Mesothelial cell of epicardium (in vitro differentiated cells): ENCODE data around the gene CCDC86. TPM values are rescaled to one million over a fixed set of nuclear protein-coding genes. Genes with fewer than 3 reads are reported as not detected.

Source experiments
- DNase-seq, 2 experiments: peaks; one replicate each; pipeline ENCODE4 v3.0.0; 2021; ENCODE audit warnings: low spot score in 2 of 2; ENCODE audit not compliant: unreplicated experiment in 2 of 2
- H3K27ac Mint-ChIP-seq: 2 replicates; pipeline ENCODE4 v1.8.0; 2021; ENCODE audit warnings: mixed read lengths
- H3K27me3 Mint-ChIP-seq: 2 replicates; pipeline ENCODE4 v1.8.0; 2021; ENCODE audit warnings: low read depth, mixed read lengths
- H3K36me3 Mint-ChIP-seq: 2 replicates; pipeline ENCODE4 v1.8.0; 2021; ENCODE audit warnings: mixed read lengths
- H3K4me1 Mint-ChIP-seq: 2 replicates; pipeline ENCODE4 v1.8.0; 2021; ENCODE audit warnings: mixed read lengths
- H3K4me3 Mint-ChIP-seq: 2 replicates; pipeline ENCODE4 v1.8.0; 2021; ENCODE audit warnings: mild to moderate bottlenecking, moderate library complexity, mixed read lengths
- H3K9me3 Mint-ChIP-seq: 2 replicates; pipeline ENCODE4 v1.8.0; 2021; ENCODE audit warnings: mixed read lengths
- CTCF ChIP-seq: fragments of 200-600 bp; sonication (generic); IDR thresholded peaks from one replicate; pipeline ENCODE4 v1.5.0; 2021; ENCODE audit warnings: antibody characterized with exemption; ENCODE audit not compliant: unreplicated experiment
- total RNA-seq: library from RNA; stranded (reverse); gene quantifications from 3 replicates; pipeline ENCODE4 v1.2.1, GENCODE V29; 2021

CCDC86 gene
- total RNA-seq, 1 donor from 2014 or later = 22.5 TPM

GRCh38 chr11:60834742-60835533 lies 7.0 kb upstream of the CCDC86 start:
- no peak overlapping the region for H3K4me3 Mint-ChIP-seq
- no peak for TF ChIP-seq CTCF
- H3K9me3 Mint-ChIP-seq = no peaks in the 10 kb centered on the region
- no peak for DNase-seq
- no peaks in the 10 kb centered on the region for H3K36me3 Mint-ChIP-seq
- H3K27ac Mint-ChIP-seq = no peak overlapping the region
- peaks cover 45% of the 10 kb centered on the region for H3K27me3 Mint-ChIP-seq
- H3K4me1 Mint-ChIP-seq = peaks cover 9% of the 10 kb centered on the region

- Mint-ChIP-seq H3K9me3 (no peaks in the 10 kb centered on the region), H3K27me3 (peaks cover 45% of the 10 kb centered on the region), H3K4me3 (no peak overlapping the region), H3K27ac (no peak overlapping the region), H3K36me3 (no peaks in the 10 kb centered on the region), H3K4me1 (peaks cover 13% of the 10 kb centered on the region)
- TF ChIP-seq CTCF = no peak
- no peak for DNase-seq
Observed at GRCh38 chr11:60835534-60835846, 6.4 kb upstream of the CCDC86 start.

DNA sequence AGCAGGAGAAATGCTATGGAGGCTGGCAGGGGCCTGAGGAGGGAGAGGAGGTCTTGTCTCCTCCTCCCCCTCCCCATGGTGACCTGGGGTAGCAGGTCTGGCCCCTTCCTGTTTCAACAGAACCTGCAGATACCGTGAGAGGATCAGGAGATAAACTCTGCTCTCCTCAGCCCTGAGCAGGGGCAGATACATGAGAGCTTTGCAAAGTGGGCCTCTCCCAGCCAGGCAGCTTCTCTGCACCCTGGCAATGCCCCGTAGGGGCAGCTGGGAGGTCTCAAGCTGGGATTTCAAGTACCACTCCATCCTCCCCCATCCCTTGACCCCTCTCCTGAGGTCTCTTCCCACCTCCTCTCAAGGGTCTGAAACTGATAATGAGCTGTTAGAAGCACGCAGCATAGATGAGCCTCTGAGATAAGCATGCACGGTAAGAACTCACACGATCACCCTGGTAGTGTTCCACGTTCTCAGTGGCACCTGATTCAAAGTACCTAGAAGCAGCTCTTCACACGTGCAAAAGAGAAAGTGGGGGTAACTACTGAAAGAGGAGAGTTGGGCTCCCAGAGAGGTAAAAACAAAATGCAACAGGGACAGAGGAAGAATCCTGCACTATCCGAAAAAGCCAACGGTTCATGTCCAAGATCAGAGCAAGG lies 4.9 kb upstream of the CCDC86 start:
- DNase-seq = no peak
- Mint-ChIP-seq H3K4me3 (no peak overlapping the region), H3K9me3 (no peaks in the 10 kb centered on the region), H3K36me3 (no peaks in the 10 kb centered on the region), H3K27ac (no peak overlapping the region), H3K27me3 (peaks cover 42% of the 10 kb centered on the region), H3K4me1 (peaks cover 17% of the 10 kb centered on the region)
- TF ChIP-seq CTCF = no peak

- no peak for DNase-seq
- peaks cover 24% of the 10 kb centered on the region for H3K4me1 Mint-ChIP-seq
- no peaks in the 10 kb centered on the region for H3K36me3 Mint-ChIP-seq
- peaks cover 33% of the 10 kb centered on the region for H3K27me3 Mint-ChIP-seq
- H3K4me3 Mint-ChIP-seq = no peak overlapping the region
- no peak for TF ChIP-seq CTCF
- H3K27ac Mint-ChIP-seq = no peak overlapping the region
- H3K9me3 Mint-ChIP-seq = no peaks in the 10 kb centered on the region
Observed at GRCh38 chr11:60838132-60838531, 3.8 kb upstream of the CCDC86 start.

DNA sequence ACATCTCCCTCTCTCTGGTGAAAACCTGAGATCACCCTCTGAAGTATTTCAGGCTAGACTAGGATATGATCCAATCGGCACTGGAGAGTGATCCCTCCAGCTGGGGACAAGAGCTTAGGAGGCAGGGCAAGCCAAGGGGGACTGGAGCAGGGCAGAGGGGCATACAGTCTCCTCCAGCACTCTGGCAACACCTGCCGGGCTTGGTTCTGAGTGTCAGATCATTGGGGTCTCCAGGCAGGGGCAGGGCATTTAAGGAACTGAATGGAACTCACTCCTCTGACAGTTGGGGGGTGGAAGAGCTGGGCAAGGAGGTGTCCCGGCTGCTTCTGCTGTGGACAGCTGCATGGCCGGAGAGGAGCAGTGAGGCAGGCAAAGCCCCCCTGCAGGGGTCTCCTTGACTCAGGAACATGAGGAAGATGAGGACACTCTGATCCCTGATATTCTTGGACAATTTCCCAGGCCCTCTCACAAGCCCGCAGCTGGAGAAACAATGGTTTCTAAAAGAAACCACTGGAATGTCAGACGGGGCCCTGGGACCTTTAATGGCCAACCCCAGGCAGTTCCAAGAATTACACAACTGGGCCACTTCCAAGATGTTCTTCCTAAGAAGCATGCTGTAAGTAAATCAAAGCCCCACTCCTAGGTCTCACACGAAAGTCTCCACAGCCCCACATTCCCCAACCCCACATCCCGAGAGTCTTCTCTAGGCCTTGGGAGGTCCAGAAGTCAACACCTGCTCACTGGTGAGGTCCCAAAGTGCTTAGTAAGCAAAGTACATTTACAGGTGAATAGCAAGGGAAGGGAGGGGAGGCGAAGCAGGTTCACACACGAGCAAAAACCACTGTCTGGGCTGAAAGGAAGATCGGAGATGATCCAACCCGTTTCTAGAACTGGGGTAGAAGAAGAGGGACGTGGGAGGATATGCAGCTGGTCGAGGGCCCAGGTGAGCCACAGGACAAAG lies 1.2 kb upstream of the CCDC86 start:
- Mint-ChIP-seq H3K4me1 (peaks cover 48% of the 10 kb centered on the region), H3K36me3 (no peaks in the 10 kb centered on the region), H3K4me3 (peak overlapping the region; percentile 84), H3K27me3 (peaks cover 11% of the 10 kb centered on the region), H3K27ac (peak overlapping the region; percentile 96), H3K9me3 (no peaks in the 10 kb centered on the region)
- DNase-seq = no peak
- no peak for TF ChIP-seq CTCF
